Limb (tissue), 2 donors: ENCODE data around the gene DSCAML1.
A peak's percentile ranks its signal among the peaks of the same experiment; 100 is the strongest.

Experiments used
- DNase-seq, 2 donors: peaks; one replicate each; pipeline ENCODE4 v3.0.0-alpha.2; 2016; ENCODE audit errors: extremely low spot score in 2 of 2

Gene DSCAML1

GRCh38 chr11:117730208-117730800, 66.7 kb downstream of the DSCAML1 start:
- DNase-seq, result no peak

GRCh38 chr11:117725048-117725734, 71.8 kb downstream of the DSCAML1 start:
- no peak for DNase-seq

GRCh38 chr11:117724621-117725020, 72.4 kb downstream of the DSCAML1 start:
- DNase-seq, result no peak

GRCh38 chr11:117724104-117724503, 72.9 kb downstream of the DSCAML1 start:
- DNase-seq, result no peak

GRCh38 chr11:117723277-117724024, 73.6 kb downstream of the DSCAML1 start:
- DNase-seq, result no peak

GRCh38 chr11:117722082-117722481, 74.9 kb downstream of the DSCAML1 start:
- DNase-seq, result peak in 1 of 2 donors; percentile 44

- no peak for DNase-seq
These were observed 76.9 kb downstream of the DSCAML1 start for GRCh38 chr11:117720061-117720511.

- DNase-seq, result no peak
These were observed 77.5 kb downstream of the DSCAML1 start for GRCh38 chr11:117719480-117719879.

GRCh38 chr11:117717485-117718314, 79.3 kb downstream of the DSCAML1 start:
- peak; percentile 16 to 70 for DNase-seq

GRCh38 chr11:117716521-117717440, 80.2 kb downstream of the DSCAML1 start:
- DNase-seq, result no peak

GRCh38 chr11:117715801-117716200, 81.2 kb downstream of the DSCAML1 start:
- no peak for DNase-seq

- no peak for DNase-seq
These were observed 83.5 kb downstream of the DSCAML1 start for GRCh38 chr11:117713538-117713991.

GRCh38 chr11:117712530-117712929, 84.5 kb downstream of the DSCAML1 start:
- DNase-seq, result no peak

GRCh38 chr11:117711331-117711730, 85.7 kb downstream of the DSCAML1 start:
- DNase-seq, result no peak

GRCh38 chr11:117710211-117710610, 86.8 kb downstream of the DSCAML1 start:
- DNase-seq, result no peak

- DNase-seq, result no peak
These were observed 90.6 kb downstream of the DSCAML1 start for GRCh38 chr11:117706322-117706814.

GRCh38 chr11:117705866-117706265, 91.2 kb downstream of the DSCAML1 start:
- no peak for DNase-seq

GRCh38 chr11:117704395-117705100, 92.5 kb downstream of the DSCAML1 start:
- DNase-seq, result no peak

GRCh38 chr11:117702946-117703598, 93.9 kb downstream of the DSCAML1 start:
- DNase-seq, result no peak
